Osteocyte (in vitro differentiated cells): ENCODE data around the gene TAMALIN. TPM values are rescaled to one million over a fixed set of nuclear protein-coding genes. Genes with fewer than 3 reads are reported as not detected.

ENCODE experiments used
- DNase-seq: peaks from one replicate; pipeline ENCODE4 v3.0.0; 2021; ENCODE audit warnings: mixed read lengths; ENCODE audit not compliant: unreplicated experiment; ENCODE audit errors: extremely low spot score
- H3K27ac Mint-ChIP-seq: one replicate; pipeline ENCODE4 v1.8.0; 2021; ENCODE audit warnings: mild to moderate bottlenecking, mixed read lengths; ENCODE audit not compliant: unreplicated experiment
- H3K27me3 Mint-ChIP-seq: one replicate; pipeline ENCODE4 v1.8.0; 2021; ENCODE audit warnings: mixed read lengths; ENCODE audit not compliant: unreplicated experiment
- H3K36me3 Mint-ChIP-seq: one replicate; pipeline ENCODE4 v1.8.0; 2021; ENCODE audit warnings: mixed read lengths; ENCODE audit not compliant: unreplicated experiment
- H3K4me1 Mint-ChIP-seq: one replicate; pipeline ENCODE4 v1.8.0; 2021; ENCODE audit warnings: mixed read lengths; ENCODE audit not compliant: unreplicated experiment
- H3K4me3 Mint-ChIP-seq: one replicate; pipeline ENCODE4 v1.8.0; 2021; ENCODE audit warnings: mild to moderate bottlenecking, moderate library complexity, mixed read lengths; ENCODE audit not compliant: unreplicated experiment
- H3K9me3 Mint-ChIP-seq: one replicate; pipeline ENCODE4 v1.8.0; 2021; ENCODE audit warnings: mixed read lengths; ENCODE audit not compliant: unreplicated experiment
- CTCF ChIP-seq: fragments of 200-600 bp; sonication (generic); IDR thresholded peaks from 2 replicates; pipeline ENCODE4 v1.5.0; 2021; ENCODE audit warnings: antibody characterized with exemption, mild to moderate bottlenecking, moderate library complexity
- long read RNA-seq: library from polyadenylated mRNA; unstranded; transcript quantifications from one replicate; pipeline ENCODE4 v2.0.0, GENCODE V29; 2021
- total RNA-seq: library from RNA; stranded (reverse); gene quantifications from 2 replicates; pipeline ENCODE4 v1.2.1, GENCODE V29; 2021

TAMALIN gene
- total RNA-seq: 22.5 and 25.5 TPM in 2 replicates
- long read RNA-seq: 0 reads

GRCh38 chr12:52006726-52007157, at the start of gene TAMALIN:
Gene TAMALIN, plus strand, starts transcription at chr12:52006946. Its CDS starts 74 bp downstream, at chr12:52007020.
- Mint-ChIP-seq H3K27ac (no peak within 1 kb of the TSS), H3K4me1 (peaks cover 44% of the 10 kb centered on the region), H3K27me3 (no peaks in the 10 kb centered on the region), H3K9me3 (no peaks in the 10 kb centered on the region), H3K36me3 (no peaks in the 10 kb centered on the region), H3K4me3 (peak within 1 kb of the TSS; percentile 85)
- no peak for TF ChIP-seq CTCF
- peak; percentile 91 for DNase-seq

GRCh38 chr12:51958542-51958941, 48.2 kb upstream of the TAMALIN start:
- H3K4me3 Mint-ChIP-seq: no peak overlapping the region
- H3K9me3 Mint-ChIP-seq: no peaks in the 10 kb centered on the region
- H3K27me3 Mint-ChIP-seq: no peaks in the 10 kb centered on the region
- no peak for DNase-seq
- peaks cover 10% of the 10 kb centered on the region for H3K4me1 Mint-ChIP-seq
- H3K27ac Mint-ChIP-seq: no peak overlapping the region
- no peak for TF ChIP-seq CTCF
- peaks cover 5% of the 10 kb centered on the region for H3K36me3 Mint-ChIP-seq

- no peak for DNase-seq
- H3K36me3 Mint-ChIP-seq: peaks cover 6% of the 10 kb centered on the region
- no peaks in the 10 kb centered on the region for H3K9me3 Mint-ChIP-seq
- no peak overlapping the region for H3K4me3 Mint-ChIP-seq
- no peak for TF ChIP-seq CTCF
- peaks cover 5% of the 10 kb centered on the region for H3K4me1 Mint-ChIP-seq
- no peaks in the 10 kb centered on the region for H3K27me3 Mint-ChIP-seq
- no peak overlapping the region for H3K27ac Mint-ChIP-seq
Observed at GRCh38 chr12:51959211-51959610, 47.5 kb upstream of the TAMALIN start.

DNA sequence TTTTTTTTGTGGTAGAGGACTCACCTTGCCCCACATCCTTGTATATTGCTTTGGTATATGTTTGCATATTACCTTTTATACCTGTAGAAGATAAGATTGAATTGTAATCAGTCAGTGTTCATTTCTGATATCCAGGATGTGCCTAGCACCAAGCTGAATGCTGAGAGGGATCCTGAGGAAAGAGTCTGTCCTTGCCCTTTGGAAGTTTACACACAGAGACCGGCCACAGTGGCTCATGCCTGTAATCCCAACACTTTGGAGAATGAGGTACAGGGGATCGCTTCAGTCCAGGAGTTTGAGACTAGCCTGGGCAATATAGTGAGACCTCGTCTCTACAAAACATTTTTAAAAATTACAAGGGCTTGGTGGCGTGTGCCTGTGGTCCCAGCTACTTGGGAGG, 46.8 kb upstream of the TAMALIN start:
- H3K4me3 Mint-ChIP-seq: no peak overlapping the region
- H3K36me3 Mint-ChIP-seq: peaks cover 8% of the 10 kb centered on the region
- H3K4me1 Mint-ChIP-seq: no peaks in the 10 kb centered on the region
- no peaks in the 10 kb centered on the region for H3K27me3 Mint-ChIP-seq
- TF ChIP-seq CTCF: no peak
- no peak for DNase-seq
- H3K9me3 Mint-ChIP-seq: no peaks in the 10 kb centered on the region
- H3K27ac Mint-ChIP-seq: no peak overlapping the region

DNA sequence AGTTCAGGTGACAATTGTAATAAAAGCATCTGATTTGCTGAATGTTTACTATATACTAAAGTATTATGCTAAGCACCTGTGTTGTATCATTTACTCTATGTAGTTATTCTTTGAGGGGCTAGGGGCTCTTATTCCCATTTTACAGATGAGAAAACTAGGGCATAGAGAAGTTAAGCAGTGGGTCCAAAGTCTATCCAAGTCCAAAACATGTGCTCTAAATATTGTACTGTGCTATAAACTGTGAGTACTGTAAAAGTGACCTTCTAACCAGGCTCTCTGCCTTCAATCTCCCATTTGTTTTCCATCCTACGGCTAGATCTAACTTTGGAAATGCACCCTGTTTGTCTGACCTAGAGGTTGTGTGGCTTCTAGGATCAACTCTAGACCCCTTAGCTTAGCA, 46.3 kb upstream of the TAMALIN start:
- Mint-ChIP-seq H3K27me3 (no peaks in the 10 kb centered on the region), H3K9me3 (peaks cover under 1% of the 10 kb centered on the region), H3K4me1 (no peaks in the 10 kb centered on the region), H3K27ac (no peak overlapping the region), H3K36me3 (peaks cover 8% of the 10 kb centered on the region), H3K4me3 (no peak overlapping the region)
- TF ChIP-seq CTCF: no peak
- DNase-seq: no peak
